Measurements from ENCODE around the gene ATAD1. TPM values are rescaled to one million over a fixed set of nuclear protein-coding genes. Genes with fewer than 3 reads are reported as not detected.
"Not testable (repeated sequence)": the region's sequence is repeated elsewhere in the genome, so short reads cannot be mapped to it uniquely, and the experiment has no call there.

Gene ATAD1
- polyA plus RNA-seq, 12 donors: 21.9 to 35.9 (median 31.3) TPM; not detected in 1

DNA sequence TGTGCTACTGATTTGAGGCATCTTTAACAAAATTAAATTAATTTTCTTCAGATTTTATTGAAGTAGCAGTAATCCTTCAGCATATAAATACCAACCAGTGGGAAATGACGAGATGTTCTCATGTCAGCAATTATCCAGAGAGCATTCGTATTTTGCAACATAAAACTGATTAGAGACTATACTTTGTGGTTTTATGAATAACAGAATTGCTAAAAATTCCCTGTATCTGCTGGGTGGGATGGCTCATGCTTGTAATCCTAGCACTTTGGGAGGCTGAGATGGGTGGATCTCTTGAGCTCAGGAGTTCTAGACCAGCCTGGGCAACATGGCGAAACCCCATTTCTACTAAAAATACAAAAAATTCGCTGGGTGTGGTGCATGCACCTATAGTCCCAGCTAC, 56.9 kb downstream of the ATAD1 start:
- no peak for DNase-seq

GRCh38 chr10:87760195-87760905, 57.7 kb downstream of the ATAD1 start:
- no peak for DNase-seq

GRCh38 chr10:87759551-87759950, 58.5 kb downstream of the ATAD1 start:
- no peak for DNase-seq

DNA sequence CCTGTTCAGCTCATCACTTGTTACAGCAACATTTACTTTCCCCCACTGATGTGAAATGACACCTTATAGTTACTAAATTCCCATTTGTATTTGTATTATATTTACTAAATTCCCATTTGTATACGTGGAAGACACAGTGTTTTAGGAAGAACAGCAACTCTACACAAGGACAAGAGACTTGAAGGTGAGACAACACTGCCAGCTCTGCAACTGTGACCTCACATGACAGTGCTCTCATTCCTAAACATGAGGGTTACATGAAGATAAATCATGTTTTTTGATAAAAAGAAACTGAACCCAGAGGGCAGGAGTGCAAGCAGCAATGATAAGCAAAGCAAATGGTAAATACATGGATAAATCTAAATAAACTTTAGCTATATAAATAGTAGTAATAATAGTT, 60.3 kb downstream of the ATAD1 start:
- no peak for DNase-seq

DNA sequence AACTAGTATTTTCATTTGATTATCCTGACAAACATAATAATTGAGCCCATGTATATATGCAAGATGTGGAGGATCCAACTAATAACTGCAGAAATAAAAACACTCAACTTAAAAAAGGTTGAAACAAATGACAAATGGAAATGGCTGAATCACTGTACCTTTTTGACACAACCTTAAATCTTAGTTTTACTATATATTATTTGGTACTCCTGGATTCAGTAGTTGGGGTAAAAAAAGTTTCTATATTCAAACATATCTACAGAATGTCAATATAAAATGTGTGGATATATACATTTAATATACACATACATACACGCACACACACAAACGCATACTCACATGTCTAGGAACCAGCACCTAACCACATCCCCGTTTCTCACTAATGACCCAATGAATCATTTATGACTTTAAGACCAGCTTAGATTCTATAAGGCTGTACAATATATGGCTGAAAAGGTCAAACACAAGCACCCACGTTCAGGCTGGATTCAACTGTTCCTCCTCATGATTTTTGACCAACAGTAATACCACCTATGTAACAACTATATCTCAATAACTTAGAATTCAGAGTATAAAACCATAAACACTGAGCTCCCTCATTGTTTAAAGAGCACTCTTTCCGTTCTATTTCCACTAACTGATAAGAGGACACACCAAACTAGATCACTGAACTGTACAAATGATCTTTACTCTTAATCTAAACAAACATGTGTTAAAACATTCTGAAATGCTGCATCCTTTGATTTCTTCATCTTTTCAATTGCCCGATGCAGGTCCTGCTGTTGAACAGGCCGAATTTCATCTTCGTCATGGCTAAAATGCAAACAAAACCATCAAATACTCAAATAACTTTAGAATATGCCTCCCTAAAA, 63.8 kb downstream of the ATAD1 start:
- DNase-seq: no peak

GRCh38 chr10:87752566-87752965, 65.5 kb downstream of the ATAD1 start:
- no peak for DNase-seq

DNA sequence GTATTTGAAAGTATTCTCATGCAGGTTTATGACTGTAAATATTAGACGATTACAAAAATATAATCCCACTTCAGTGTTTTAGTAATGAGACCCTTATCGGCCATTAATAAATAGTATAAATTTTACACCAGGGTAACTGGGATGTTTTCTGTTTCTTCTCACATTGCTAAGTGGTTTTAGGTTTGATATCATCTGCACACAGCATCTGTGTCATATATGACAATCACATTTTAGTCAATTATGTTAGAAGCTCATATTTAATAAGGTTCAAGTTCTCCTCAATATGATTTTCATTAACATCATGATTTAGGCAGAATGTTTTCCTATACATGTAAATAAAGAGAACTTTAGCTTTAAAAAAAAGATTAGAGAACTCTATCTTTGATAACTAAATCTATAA, 66.8 kb downstream of the ATAD1 start:
- DNase-seq: no peak

DNA sequence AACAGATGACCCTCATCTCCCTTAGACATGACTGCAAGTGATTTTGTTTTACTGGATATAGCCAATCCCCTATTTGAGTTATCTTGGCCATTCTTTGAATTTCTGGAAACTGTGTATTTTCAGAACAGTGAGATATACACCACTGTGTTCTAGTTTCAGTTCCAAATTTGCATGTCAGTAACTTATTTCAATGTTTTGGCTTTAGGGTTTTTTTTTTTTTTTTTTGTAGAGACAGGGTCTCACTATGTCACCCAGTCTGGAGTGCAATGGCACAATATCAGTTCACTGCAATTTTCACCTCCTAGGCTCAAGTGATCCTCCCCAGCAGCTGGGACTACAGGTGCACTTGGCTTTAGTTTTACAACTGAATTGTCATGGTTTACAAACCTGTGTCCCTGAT, 67.2 kb downstream of the ATAD1 start:
- no peak for DNase-seq

GRCh38 chr10:87750001-87750671, 67.9 kb downstream of the ATAD1 start:
- no peak for DNase-seq

DNA sequence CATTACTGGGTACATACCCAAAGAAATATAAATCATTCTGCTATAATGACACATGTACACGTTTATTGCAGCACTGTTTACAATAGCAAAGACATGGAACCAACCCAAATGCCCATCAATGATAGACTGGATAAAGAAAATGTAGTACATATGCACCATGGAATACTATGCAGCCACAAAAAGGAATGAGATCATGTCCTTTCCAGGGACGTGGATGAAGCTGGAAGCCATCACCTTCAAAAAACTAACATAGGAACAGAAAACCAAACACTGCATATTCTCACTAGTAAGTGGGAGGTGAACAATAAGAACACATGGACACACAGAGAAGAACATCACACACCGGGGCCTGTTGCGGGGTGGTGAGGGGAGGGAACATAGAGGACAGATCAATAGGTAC, 69.8 kb downstream of the ATAD1 start:
- not testable (repeated sequence) for DNase-seq

DNA sequence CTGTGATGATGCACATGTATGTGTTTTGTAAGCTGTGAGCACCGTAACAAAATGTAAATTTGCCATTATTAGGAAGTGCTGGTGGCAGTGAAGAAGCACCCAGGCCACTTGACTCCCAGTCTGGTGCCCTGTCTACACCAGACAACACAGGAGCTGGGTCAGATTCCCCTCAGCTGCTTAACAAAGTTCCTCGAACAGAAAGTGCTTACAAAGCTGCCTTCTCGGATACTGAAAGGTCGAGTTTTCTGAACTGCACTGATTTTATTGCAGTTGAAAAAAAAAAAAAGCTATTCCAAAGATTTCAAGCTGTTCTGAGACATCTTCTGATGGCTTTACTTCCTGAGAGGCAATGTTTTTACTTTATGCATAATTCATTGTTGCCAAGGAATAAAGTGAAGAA, 71.1 kb downstream of the ATAD1 start:
- no peak for DNase-seq

- no peak for DNase-seq
Measured at GRCh38 chr10:87744606-87745005, 73.4 kb downstream of the ATAD1 start.

DNA sequence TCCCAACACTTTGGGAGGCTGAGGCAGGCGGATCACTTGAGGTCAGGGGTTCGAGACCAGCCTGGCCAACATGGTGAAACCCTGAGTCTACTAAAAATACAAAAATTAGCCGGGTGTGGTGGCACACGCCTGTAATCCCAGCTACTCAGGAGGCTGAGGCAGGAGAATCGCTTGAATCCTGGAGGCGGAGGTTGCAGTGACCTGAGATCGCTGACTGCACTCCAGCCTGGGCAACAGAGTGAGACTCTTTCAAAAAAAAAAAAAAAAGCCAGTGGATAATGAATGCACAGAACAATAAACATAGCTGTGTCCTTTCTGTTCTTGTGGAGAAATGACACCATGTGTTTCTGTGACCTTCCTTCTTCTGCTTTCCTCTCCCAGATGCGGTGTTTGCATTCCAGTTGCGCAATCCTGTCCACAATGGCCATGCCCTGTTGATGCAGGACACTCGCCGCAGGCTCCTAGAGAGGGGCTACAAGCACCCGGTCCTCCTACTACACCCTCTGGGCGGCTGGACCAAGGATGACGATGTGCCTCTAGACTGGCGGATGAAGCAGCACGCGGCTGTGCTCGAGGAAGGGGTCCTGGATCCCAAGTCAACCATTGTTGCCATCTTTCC, 74.9 kb downstream of the ATAD1 start:
- not testable (repeated sequence) for DNase-seq

GRCh38 chr10:87740254-87740655, 77.8 kb downstream of the ATAD1 start:
- DNase-seq: no peak

DNA sequence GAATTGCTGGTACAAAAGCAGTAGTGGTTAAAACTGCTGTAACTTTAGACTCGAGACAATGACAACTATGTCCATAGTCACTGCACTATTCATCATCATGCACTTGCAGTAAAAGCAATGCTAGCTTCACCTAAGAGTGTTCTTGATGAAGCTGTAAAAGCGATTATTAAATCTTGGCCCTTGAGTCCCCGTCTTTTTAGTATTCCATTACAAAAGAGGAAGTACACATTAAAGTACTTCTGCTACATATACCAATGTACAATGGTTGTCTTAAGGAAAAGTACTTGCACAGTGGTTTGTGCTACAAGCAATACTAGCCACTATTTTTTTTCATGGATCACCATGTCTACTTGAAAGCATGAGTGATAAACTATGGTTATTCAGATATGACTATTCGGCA, 78.3 kb downstream of the ATAD1 start:
- no peak for DNase-seq

DNA sequence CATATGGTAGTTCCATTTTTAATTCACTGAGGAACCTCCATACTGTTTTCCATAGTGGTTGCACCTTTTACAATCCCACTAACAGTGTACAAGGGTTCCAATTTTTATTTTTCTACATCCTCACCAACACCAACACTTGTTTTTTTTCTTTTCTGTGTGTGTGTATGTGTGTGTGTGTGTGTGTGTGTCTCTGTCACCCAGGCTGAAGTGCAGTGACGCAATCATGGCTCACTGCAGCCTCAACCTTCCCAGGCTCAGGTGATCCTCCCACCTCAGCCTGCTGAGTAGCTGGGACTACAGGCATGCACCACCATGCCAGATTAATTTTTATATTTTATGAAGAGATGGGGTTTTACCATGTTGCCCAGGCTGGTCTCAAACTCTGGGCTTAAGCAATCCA, 79.8 kb downstream of the ATAD1 start:
- DNase-seq: not testable (repeated sequence)

GRCh38 chr10:87734987-87735827, 82.8 kb downstream of the ATAD1 start:
- DNase-seq: peak; percentile 60

DNA sequence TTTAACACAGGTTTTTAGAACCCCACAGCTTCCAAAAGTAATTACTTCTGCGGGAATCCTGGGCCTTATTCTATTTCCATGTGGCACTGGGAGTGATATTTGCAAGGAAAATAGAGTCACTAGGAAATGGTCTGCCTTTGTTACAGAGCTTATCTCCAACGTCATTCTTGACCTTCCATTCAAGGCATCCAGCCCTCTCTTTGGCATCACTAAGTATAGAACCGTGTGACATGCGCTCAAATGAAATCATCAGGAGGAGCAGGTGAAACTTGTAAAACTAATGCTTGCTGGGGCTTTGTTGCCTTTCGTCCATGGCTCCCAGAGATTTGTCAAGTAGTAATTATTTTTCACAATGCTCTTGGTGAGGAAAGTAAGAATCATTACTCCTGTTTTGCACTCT, 84.9 kb downstream of the ATAD1 start:
- no peak for DNase-seq

- DNase-seq: no peak
Measured at GRCh38 chr10:87729940-87730339, 88.1 kb downstream of the ATAD1 start.

DNA sequence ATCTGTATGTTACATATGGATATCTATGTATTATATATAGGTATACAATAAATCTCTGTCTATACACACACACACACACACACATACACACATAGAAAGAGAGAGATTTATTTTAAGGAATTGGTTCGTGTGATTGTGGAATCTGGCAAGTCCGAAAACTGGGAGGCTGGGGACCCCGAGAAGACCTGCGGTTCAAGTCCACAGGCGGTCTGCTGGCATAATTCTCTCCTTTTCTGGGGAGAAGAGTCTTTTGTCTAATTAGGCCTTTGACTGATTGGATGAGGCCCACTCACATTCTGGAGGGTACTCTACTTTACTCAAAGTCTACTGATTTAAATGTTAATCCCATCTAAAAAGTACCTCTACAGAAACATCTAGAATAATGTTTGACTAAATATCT, 93.2 kb downstream of the ATAD1 start:
- DNase-seq: no peak

- DNase-seq: no peak
Measured at GRCh38 chr10:87723500-87723899, 94.5 kb downstream of the ATAD1 start.
